Measurements from ENCODE around the gene TBX19.

GRCh38 chr1:168360151-168361021, 79.7 kb downstream of the TBX19 start:
- TF ChIP-seq CTCF (IDR thresholded peaks at IDR 0.05) (no peak), POLR2A (IDR thresholded peaks at IDR 0.05) (no peak)

Data from right lobe of liver (tissue), 4 donors.